IPS-18c (cell line): ENCODE data around the gene CDK19.
"Not testable (repeated sequence)": the region's sequence is repeated elsewhere in the genome, so short reads cannot be mapped to it uniquely, and the experiment has no call there.

Experiments
- H3K4me3 ChIP-seq: 2 replicates; pipeline ENCODE4 v1.7.0; 2013; ENCODE audit warnings: low read depth, mild to moderate bottlenecking, low read length, moderate library complexity; ENCODE audit not compliant: insufficient read depth
- H3K9me3 ChIP-seq: one replicate; pipeline ENCODE4 v1.6.1; 2013; ENCODE audit warnings: mild to moderate bottlenecking, low read length, moderate library complexity; ENCODE audit not compliant: control insufficient read depth, insufficient read depth

CDK19 gene

DNA sequence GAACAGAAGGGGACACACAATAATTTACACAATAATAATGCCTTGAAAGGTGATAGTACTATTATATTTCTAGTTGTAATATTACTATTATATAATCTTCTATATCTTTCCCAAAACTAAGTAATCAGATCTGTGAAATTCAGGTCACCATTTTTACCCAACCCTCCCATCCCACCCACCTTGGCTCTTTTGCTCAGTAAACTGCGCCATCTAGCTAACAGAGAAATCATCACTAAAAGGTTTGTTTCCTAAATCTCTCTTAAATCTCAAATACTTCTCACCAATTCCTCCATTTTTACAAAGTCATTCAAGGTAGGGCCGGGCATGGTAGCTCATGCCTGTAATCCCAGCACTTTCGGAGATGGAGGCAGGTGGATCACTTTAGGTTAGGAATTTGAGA is 83.4 kb downstream of the CDK19 start:
- Histone ChIP-seq H3K4me3 (no peak overlapping the region), H3K9me3 (no peaks in the 10 kb centered on the region)

DNA sequence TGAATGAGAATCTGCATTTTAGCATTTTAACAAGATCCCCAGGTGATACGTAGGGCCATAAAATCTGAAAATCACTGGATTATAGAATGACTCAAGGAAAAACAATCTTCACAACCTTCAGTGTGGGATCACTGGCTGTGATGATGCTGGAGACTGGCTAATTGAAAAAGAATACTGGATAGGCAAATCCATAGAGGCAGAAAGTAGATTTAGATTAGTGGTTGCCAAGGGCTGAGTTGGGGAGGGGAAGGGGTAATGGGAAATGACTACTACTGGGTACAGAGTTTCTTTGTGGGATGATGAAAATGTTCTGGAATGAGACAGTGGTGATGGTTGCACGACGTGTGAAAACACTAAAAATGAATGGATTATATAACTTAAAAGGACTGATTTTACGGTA is 84.1 kb downstream of the CDK19 start:
- Histone ChIP-seq H3K4me3 (no peak overlapping the region), H3K9me3 (no peaks in the 10 kb centered on the region)

DNA sequence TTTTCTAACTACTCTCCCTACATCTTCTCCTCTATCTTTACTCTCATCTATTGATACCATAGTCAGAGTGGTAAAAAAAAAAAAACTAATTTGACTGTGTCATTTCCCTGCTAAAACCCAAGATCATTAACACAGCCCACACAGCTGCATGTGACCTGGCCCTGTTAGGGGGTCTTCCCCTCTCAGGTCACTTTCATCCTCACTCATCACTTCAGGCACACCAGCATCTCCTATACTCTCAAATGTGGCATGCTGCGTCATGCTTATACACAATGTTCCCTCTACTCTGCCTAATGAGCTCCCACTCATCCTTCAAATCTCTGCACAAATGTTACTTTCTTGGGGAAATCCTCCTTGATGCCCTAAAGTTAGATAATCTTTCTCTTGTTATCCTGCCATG is 86.8 kb downstream of the CDK19 start:
- Histone ChIP-seq H3K4me3 (no peak overlapping the region), H3K9me3 (no peaks in the 10 kb centered on the region)

DNA sequence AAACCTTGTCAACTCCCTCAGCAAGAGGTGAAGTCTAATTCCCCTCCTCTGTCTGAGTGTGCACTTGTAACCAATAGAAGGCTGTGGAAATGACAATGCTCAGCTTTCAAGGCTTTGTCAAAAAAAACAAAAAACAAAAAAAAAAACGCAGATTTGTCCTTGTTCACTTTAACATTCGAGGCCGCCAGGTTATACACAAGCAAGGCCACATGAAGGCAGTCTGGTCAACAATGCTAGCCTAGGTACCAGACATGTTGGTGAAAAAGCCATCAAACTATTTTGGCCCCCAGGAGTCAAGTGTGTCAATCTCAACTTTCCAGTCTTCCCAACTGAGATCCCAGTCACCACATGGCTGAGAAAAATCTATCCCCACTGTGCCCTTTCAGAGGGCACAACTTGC is 92.3 kb downstream of the CDK19 start:
- no peaks in the 10 kb centered on the region for H3K9me3 ChIP-seq
- no peak overlapping the region for H3K4me3 ChIP-seq

DNA sequence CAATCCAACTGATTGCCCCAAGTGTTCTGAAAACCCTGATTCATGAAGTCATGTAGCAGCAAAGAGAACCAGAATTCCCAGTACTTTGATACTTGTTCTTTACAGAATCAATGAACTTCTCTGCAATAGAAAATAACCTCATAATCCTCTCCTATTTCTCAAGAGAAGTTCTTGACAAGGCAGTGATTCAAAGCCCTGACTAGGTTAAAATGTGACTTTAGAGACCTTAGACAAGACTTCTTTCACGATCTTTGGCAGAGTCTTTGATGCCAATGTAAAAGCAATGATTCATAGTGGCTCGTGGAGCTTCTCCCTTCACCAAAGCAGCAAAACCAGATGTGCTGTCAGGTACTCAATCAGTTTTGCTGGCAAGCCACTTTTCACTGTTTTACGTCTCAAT is 95.2 kb downstream of the CDK19 start:
- Histone ChIP-seq H3K4me3 (no peak overlapping the region), H3K9me3 (no peaks in the 10 kb centered on the region)

DNA sequence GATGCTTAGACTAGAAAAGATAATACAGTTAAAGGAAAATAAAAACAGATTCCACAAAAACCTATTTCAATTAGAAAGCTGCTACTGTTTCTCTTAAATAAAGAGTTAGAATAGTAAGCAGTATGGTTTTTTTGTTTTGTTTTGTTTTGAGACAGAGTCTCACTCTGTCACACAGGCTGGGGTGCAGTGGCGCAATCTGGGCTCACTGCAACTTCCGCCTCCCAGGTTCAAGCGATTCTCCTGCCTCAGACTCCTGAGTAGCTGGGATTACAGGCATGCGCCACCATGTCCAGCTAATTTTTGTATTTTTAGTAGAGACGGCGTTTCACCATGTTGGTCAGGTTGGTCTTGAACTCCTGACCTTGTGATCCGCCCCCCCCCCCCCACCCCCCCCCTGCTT is 95.7 kb downstream of the CDK19 start:
- H3K9me3 ChIP-seq, H3K4me3 ChIP-seq: not testable (repeated sequence)

DNA sequence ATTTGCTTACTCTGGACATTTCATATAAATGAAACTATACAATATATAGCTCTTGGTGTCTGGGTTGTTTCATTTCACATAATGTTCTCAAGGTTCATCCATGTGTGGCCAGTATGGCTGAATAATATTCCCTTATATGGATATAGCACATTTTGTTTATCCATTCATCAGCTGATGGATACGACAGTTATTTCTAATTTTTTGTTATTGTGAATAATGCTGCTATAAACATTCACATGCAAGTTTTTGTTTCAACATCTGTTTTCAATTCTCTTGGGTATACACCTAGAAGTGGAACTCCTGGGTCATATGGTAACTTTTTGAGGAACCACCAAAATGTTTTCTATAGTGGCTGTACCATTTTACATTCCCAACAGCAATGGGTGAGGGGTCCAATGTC is 101.1 kb downstream of the CDK19 start:
- Histone ChIP-seq H3K4me3 (no peak overlapping the region), H3K9me3 (no peaks in the 10 kb centered on the region)

DNA sequence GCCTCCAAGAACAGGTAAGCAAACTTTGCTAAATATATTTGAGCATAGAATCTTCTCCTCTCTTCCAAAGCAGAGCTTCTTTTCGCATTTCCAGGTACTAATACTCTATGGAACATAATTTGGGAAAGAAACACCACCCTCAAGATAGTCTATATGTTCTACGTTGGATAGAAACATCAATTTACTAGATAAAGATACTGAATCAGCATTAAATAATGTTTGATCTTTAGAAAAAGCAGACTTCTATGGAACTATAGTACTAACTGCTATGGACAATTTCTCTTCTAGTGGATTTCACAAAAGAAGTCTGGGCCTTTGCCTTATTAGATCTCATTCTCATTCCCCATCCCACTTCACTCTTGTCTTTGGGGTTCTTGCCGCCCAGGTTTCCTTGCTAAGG is 103.0 kb downstream of the CDK19 start:
- Histone ChIP-seq H3K9me3 (no peaks in the 10 kb centered on the region), H3K4me3 (no peak overlapping the region)

DNA sequence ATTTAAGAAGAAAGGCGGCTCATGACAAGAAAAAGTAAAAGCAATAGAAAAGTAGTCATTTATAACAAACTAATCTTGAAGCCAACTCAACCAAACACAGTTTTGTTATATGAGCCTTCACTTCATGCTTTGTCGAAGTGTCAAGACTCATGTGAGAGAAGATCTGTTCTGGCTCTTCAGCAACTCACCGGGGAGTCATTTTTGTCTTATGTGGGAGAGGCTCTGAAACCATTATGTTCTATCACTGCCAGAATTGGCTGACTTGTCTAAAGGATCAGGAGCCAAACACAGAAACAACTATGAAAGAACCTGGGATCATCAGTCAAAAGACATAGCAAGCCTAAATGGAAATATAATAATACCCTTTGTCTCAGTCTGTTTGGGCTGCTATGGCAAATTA is 105.2 kb downstream of the CDK19 start:
- Histone ChIP-seq H3K4me3 (no peak overlapping the region), H3K9me3 (no peaks in the 10 kb centered on the region)

DNA sequence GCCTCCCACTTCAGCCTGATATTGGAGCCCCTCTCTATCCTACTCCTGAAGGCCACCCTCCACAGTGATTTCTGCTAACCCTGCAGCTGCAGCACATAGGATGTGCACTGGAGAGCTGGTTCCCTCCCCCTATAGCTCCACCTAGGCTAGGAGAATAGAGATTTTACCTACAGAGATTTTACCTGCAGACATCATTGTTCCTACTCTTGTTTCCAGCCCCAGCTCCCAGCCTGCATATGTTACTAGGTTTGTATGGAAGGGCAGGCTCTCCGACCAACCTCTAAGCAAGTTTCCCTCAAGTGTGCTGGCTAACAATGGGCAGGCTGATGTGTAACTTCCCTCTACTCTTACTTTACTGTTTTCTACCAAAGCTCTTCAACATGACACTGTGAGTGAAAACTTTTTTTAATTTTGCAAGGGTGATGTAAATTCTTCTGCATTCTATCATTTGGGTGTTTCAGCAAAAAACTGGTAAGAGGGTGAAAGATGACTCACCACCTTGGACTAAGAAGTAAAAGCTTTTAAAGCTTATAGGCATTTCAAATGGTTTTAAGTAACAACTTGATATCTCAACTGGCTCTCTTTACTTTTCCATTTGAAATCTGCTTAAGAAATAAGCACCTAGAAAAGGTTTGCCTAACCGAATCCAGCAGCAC is 106.8 kb downstream of the CDK19 start:
- H3K9me3 ChIP-seq = no peaks in the 10 kb centered on the region
- no peak overlapping the region for H3K4me3 ChIP-seq

DNA sequence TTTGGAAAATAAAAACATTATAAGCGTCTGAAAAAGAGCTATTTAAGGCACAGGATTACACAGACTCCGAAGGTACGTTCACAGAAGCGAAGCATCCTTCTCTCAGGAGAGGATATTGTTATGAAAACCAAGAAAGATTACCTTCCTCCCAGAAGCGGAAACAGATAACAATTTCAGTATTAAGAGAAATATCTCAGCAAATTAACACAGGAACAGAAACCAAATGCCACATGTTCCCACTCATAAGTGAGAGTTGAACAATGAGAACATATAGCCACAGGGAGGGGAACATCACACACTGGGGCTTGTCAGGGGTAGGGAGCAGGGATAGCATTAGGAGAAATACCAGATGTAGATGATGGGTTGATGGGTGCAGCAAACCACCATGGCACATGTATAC is 109.7 kb downstream of the CDK19 start:
- H3K4me3 ChIP-seq = no peak overlapping the region

DNA sequence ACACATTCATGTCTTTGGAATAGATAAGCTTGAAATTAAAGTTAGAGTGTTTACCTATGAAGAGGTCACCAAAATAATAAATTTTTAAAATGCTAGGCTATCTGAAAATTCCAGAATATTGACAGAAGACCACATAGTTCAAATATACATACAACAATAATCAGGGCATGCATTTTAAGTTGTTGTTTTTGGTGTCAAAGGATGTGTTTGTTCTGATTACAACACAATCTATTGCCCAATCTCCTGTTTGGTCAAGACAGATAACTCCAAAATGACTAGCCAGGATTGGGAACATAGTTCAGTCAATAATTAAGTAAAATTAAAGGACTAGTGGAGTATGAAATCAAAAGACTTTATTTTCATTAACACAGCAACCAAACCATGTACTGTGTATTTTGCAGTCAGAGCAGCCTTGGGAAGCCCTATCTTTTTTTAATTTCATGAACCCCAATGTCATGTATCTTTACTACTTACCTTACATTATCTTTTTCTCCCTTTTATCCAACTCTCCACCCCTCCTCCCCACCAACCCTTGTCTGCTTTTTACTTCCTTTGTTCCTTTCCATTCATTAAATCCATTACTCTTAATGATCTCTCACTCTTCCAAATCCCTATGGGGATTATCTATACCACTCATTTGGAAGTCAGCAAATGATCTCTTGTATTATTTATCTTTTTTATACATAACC is 111.2 kb downstream of the CDK19 start:
- H3K4me3 ChIP-seq = no peak overlapping the region
- no peaks in the 10 kb centered on the region for H3K9me3 ChIP-seq

More for the DNA sequence above, 109.7 kb downstream of the CDK19 start:
- H3K9me3 ChIP-seq = no peaks in the 10 kb centered on the region

DNA sequence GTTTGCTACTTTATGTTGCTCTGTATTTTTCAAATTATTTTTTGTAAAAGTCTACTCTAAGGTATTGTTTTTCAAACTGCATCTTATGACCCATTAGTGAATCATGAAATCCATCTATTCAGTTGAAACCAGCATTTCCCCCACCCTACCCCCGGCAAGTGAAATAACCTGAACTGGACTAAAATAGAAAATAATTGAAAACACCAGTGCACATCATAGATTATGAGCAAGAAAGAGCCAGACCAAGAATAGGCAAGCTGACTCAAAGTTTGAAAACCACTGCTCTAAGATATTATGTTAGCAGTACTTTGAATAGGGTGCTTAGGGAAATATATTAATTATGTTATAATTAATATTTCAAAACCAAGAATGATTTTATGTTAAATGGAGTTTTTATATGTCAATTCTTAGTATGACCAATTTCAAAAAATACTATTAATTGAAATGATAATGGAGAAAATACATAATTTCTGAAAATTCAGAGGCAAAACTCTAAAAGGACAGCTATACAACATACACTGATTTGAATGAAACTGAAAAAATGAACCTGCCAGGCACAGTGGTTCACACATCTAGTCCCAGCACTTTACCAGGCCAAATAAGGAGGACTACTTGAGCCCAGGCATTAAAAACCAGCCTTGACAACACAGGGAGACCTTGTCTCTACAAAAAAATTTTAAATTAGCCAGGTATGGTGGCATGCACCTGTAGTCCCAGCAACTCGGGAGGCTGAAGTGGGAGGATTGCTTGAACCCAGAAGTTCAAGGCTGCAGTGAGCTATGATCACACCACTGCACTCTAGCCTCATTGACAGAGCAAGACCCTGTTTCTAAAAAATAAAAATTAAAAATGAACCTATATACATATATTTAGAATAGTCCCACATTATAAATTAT is 112.0 kb downstream of the CDK19 start:
- Histone ChIP-seq H3K9me3 (no peaks in the 10 kb centered on the region), H3K4me3 (no peak overlapping the region)

DNA sequence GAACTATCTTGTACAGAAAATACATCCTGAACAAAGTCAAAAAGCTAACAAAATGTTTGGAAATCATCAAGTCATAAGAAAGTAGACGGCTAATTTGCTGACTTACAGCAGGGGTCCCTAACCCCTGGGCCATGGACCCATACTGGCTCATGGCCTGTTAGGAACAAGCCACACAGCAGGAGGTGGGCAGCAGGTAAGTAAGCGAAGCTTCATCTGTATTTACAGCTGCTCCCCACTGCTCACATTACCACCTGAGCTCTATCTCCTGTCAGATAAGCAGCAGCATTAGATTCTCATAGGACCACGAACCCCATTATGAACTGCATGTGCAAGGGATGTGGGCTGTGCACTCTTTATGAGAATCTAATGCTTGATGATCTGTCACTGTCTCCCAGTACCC is 115.5 kb downstream of the CDK19 start:
- Histone ChIP-seq H3K4me3 (no peak overlapping the region), H3K9me3 (no peaks in the 10 kb centered on the region)

DNA sequence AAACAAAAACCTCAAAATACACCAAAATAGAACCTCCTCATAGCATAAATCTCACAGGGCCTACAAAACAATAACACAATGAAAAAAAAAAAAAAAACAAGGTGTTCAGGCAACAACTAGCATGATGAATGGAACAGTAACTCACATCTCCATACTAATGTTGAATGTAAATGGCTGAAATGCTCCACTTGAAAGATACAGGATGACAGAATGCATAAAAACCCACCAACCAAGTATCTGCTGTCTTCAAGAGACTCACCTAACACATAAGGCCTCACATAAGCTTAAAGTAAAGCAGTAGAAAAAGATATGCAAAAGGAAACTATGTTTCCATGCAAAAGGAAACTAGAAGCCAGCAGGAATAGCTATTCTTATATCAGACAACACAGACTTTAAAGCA is 121.3 kb downstream of the CDK19 start:
- H3K9me3 ChIP-seq = no peaks in the 10 kb centered on the region

DNA sequence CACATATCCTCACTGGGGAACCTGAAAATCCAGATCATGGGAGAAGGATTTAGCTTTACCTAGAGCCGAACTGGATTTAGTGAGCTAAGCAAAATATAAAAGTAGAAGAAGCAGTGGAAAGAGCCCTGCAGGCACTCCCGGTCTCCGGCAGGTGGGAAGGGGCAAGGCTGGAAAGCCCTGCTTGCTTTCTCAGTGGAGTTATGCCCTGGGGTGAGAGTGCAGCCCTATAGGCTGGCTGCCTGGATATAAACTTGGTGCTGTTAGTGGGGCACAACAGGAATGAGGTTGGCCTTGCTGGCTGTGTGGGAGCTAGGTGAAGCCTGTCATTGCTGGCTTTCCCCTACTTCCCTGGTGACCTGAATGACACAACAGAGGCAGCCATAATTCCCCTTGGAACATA is 122.0 kb downstream of the CDK19 start:
- no peaks in the 10 kb centered on the region for H3K9me3 ChIP-seq
- H3K4me3 ChIP-seq = no peak overlapping the region

More for the DNA sequence above, 121.3 kb downstream of the CDK19 start:
- no peak overlapping the region for H3K4me3 ChIP-seq

DNA sequence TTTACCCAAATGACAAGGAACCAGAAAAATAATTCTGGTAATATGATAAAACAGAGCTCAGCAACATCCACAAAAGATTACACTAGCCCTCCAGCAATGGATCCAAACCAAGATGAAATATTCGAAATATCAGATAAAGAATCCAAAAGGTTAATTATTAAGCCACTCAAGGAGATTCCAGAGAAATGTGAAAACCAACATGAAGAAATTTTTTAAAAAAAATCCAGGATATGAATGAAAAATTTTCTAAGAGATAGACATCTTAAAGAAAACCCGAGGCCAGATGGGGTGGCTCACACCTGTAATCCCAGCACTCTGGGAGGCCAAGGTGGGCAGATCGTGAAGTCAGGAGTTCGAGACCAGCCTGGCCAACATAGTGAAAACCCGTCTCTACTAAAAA is 124.4 kb downstream of the CDK19 start:
- no peaks in the 10 kb centered on the region for H3K9me3 ChIP-seq
- H3K4me3 ChIP-seq = no peak overlapping the region

DNA sequence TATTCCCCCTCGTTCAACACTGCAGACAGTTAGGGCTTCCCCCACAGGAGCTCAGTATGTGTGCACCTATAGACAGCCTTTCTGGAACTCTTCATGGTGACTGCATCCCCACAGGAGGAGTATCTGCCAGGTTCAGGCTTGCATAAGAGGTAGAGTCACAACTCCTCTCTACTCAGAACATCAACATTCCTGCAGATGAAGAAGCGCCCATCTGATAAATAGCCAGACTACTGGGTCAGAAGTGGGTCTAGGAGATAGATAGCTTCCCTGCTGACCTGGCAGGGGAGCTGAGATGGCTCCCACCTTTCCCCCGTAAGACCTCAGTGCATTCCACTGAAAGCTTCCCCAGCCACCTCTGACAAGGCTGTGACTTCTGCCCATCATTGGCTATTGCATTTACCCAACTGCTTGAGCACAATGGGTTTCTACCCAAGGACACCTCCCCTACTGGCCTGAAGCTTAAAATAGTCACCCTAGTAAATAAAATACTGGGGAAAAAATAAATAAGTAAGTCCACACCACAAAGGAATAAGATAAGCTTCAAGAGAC is 125.1 kb downstream of the CDK19 start:
- H3K9me3 ChIP-seq = no peaks in the 10 kb centered on the region
- no peak overlapping the region for H3K4me3 ChIP-seq
